Measurements from ENCODE around the gene CD40LG. TPM values are rescaled to one million over a fixed set of nuclear protein-coding genes. Genes with fewer than 3 reads are reported as not detected.

CD40LG gene
- polyA plus RNA-seq, 1 donor (not counting 4 experiments of a cell fraction or from before 2014, with no cell fraction given), result not detected

- H3K27me3 ChIP-seq (ENCODE audit: control insufficient read depth, extremely low read depth, insufficient read depth, low read length), result no peaks in the 10 kb centered on the region
- no peaks in the 10 kb centered on the region for H4K20me1 ChIP-seq (ENCODE audit: control insufficient read depth, extremely low read depth, insufficient read depth, low read length)
- no peak overlapping the region for H3K9ac ChIP-seq (ENCODE audit: control insufficient read depth, extremely low read depth, insufficient read depth, low read length)
- no peaks in the 10 kb centered on the region for H3K36me3 ChIP-seq (ENCODE audit: control insufficient read depth in 2 of 2, extremely low read depth in 1 of 2, insufficient read depth in 2 of 2, low read length in 2 of 2)
- H3K79me2 ChIP-seq (ENCODE audit: control insufficient read depth, insufficient read depth, low read length), result no peaks in the 10 kb centered on the region
- H3K4me3 ChIP-seq (ENCODE audit: control insufficient read depth in 2 of 3, extremely low read depth in 1 of 3, insufficient read depth in 2 of 3, low read depth in 1 of 3, low read length in 3 of 3), result no peak overlapping the region
- FAIRE-seq (no peak), DNase-seq (ENCODE audit: low read depth, low spot score) (no peak)
- dilution Hi-C loops (cut with MboI; ENCODE audit: extremely low pct_ligation_motif_present, low sequenced_read_pairs), result no loop called here
- H3K27ac ChIP-seq (ENCODE audit: control insufficient read depth, insufficient read depth, low read length), result no peak overlapping the region
- no peaks in the 10 kb centered on the region for H3K4me1 ChIP-seq (ENCODE audit: control insufficient read depth, extremely low read depth, insufficient read depth, low read length)
- H3K9me1 ChIP-seq (ENCODE audit: control insufficient read depth, extremely low read depth, insufficient read depth, low read length), result no peaks in the 10 kb centered on the region
- TF ChIP-seq CTCF (optimal IDR thresholded peaks at IDR 0.05 in 1 of 3, IDR thresholded peaks at IDR 0.05 in 1 of 3, conservative IDR thresholded peaks at IDR 0.05 in 1 of 3; ENCODE audit: extremely low read depth in 1 of 3, insufficient read depth in 2 of 3, low read length in 3 of 3) (no peak), EZH2 (IDR thresholded peaks at IDR 0.05; ENCODE audit: low read length) (no peak)
- H3K9me3 ChIP-seq (ENCODE audit: control insufficient read depth, low read depth, low read length), result no peaks in the 10 kb centered on the region
- H2AFZ ChIP-seq (ENCODE audit: control insufficient read depth, low read length), result no peak overlapping the region
- no peak overlapping the region for H3K4me2 ChIP-seq (ENCODE audit: control insufficient read depth, extremely low read depth, insufficient read depth, low read depth, low read length)
Measured at GRCh38 chrX:136646602-136647239, 1.2 kb upstream of the CD40LG start.

GRCh38 chrX:136650811-136651210 is 2.9 kb downstream of the CD40LG start:
- dilution Hi-C loops (cut with MboI; ENCODE audit: extremely low pct_ligation_motif_present, low sequenced_read_pairs), result no loop called here
- DNase-seq (ENCODE audit: low read depth, low spot score), result no peak
- no peaks in the 10 kb centered on the region for H3K9me1 ChIP-seq (ENCODE audit: control insufficient read depth, extremely low read depth, insufficient read depth, low read length)
- H3K27me3 ChIP-seq (ENCODE audit: control insufficient read depth, extremely low read depth, insufficient read depth, low read length), result no peaks in the 10 kb centered on the region
- H3K27ac ChIP-seq (ENCODE audit: control insufficient read depth, insufficient read depth, low read length), result no peak overlapping the region
- no peak overlapping the region for H3K9ac ChIP-seq (ENCODE audit: control insufficient read depth, extremely low read depth, insufficient read depth, low read length)
- H3K9me3 ChIP-seq (ENCODE audit: control insufficient read depth, low read depth, low read length), result no peaks in the 10 kb centered on the region
- H4K20me1 ChIP-seq (ENCODE audit: control insufficient read depth, extremely low read depth, insufficient read depth, low read length), result no peaks in the 10 kb centered on the region
- H2AFZ ChIP-seq (ENCODE audit: control insufficient read depth, low read length), result no peak overlapping the region
- no peaks in the 10 kb centered on the region for H3K4me1 ChIP-seq (ENCODE audit: control insufficient read depth, extremely low read depth, insufficient read depth, low read length)
- H3K4me3 ChIP-seq (ENCODE audit: control insufficient read depth in 2 of 3, extremely low read depth in 1 of 3, insufficient read depth in 2 of 3, low read depth in 1 of 3, low read length in 3 of 3), result no peak overlapping the region
- no peaks in the 10 kb centered on the region for H3K36me3 ChIP-seq (ENCODE audit: control insufficient read depth in 2 of 2, extremely low read depth in 1 of 2, insufficient read depth in 2 of 2, low read length in 2 of 2)
- FAIRE-seq, result no peak
- H3K79me2 ChIP-seq (ENCODE audit: control insufficient read depth, insufficient read depth, low read length), result no peaks in the 10 kb centered on the region
- no peak overlapping the region for H3K4me2 ChIP-seq (ENCODE audit: control insufficient read depth, extremely low read depth, insufficient read depth, low read depth, low read length)
- TF ChIP-seq EZH2 (IDR thresholded peaks at IDR 0.05; ENCODE audit: low read length) (no peak), CTCF (optimal IDR thresholded peaks at IDR 0.05 in 1 of 3, IDR thresholded peaks at IDR 0.05 in 1 of 3, conservative IDR thresholded peaks at IDR 0.05 in 1 of 3; ENCODE audit: extremely low read depth in 1 of 3, insufficient read depth in 2 of 3, low read length in 3 of 3) (no peak)

Data from keratinocyte (primary cell).